Measurements from ENCODE around the gene CTU2. TPM values are rescaled to one million over a fixed set of nuclear protein-coding genes. Genes with fewer than 3 reads are reported as not detected.

CTU2 gene
- total RNA-seq, 1 donor from 2014 or later = 14.9 TPM

Small RNAs within 50 kb of the gene (microRNA-seq; reads per million reads assigned to microRNA genes)
- not detected for gene MIR4722

Other genes starting within 250 kb of the CTU2 start
- 20.6 TPM for gene ZC3H18, start 136.1 kb upstream of the CTU2 start, total RNA-seq
- gene IL17C, start 67.9 kb upstream of the CTU2 start, total RNA-seq = not detected
- 26.8 TPM for gene CYBA, start 55.5 kb upstream of the CTU2 start, total RNA-seq
- 27.1 TPM for gene MVD, start 43.4 kb upstream of the CTU2 start, total RNA-seq
- gene SNAI3, start 20.0 kb upstream of the CTU2 start, total RNA-seq = 0.97 TPM
- 17.1 TPM for gene RNF166, start 95 bp upstream of the CTU2 start, total RNA-seq
- gene PIEZO1, start 78.7 kb downstream of the CTU2 start, total RNA-seq = 20.4 TPM
- 0.46 TPM for gene CDT1, start 97.3 kb downstream of the CTU2 start, total RNA-seq
- gene APRT, start 105.4 kb downstream of the CTU2 start, total RNA-seq = 46.6 TPM
- gene GALNS, start 150.4 kb downstream of the CTU2 start, total RNA-seq = 18.0 TPM
- 42.3 TPM for gene TRAPPC2L, start 150.6 kb downstream of the CTU2 start, total RNA-seq
- gene PABPN1L, start 160.2 kb downstream of the CTU2 start, total RNA-seq = not detected

Data from cardiac septum (tissue), 1 donor.